GM12801 (cell line): Measurements from ENCODE around the gene MTA3.

Experiments
- CTCF ChIP-seq: IDR thresholded peaks from one replicate; pipeline ENCODE4 v1.5.1; 2011; ENCODE audit warnings: control low read depth; ENCODE audit not compliant: insufficient read length; ENCODE audit errors: extremely low read depth

Gene MTA3

DNA sequence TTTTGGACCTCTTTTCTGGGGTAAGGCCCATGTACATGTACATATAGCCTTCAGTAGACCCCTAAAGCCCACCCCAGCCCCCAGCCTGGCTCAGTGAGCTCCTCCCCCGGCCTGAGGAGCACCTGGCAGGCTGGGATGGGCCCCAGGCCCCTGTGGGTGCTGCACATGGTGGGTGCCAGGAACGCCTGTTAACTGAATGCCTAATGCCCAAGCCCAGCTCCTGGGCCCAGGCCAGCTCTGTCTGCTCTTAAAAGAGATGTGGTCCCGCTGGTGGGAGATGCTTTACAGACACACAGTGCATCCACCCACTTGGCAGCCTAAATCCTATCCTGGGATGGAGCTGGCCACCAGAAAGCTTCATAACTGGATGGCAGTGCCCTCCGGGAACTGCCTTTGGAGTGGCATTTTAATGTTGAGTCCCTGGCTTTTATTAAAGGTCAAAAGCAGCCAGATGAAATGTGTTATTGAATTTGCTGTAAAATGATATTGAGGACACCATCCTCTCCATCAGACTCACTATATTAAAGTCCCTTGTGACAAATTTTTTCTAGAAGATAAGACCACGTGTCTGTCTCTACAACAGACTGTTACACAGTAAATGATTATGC is 203.2 kb downstream of the MTA3 start:
- TF ChIP-seq CTCF: no peak

DNA sequence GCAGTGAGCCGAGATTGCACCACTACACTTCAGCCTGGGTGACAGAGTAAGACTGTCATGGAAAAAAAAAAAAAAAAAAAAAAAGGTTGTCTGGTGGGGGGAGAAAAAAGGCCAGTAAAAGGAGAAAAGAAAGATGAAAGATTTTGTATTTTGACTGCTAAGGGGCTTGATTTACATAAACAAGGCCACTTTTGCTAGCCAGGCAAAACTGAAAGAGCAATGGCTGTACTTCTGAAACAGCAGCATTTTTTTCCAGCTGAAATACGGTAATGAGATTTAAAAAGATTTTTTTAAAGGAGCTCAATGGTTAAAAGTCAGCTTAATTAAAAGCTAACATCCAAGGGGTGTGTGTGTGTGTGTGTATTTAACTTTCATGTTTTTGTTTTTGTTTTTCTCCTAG is 206.8 kb downstream of the MTA3 start:
- no peak for TF ChIP-seq CTCF

DNA sequence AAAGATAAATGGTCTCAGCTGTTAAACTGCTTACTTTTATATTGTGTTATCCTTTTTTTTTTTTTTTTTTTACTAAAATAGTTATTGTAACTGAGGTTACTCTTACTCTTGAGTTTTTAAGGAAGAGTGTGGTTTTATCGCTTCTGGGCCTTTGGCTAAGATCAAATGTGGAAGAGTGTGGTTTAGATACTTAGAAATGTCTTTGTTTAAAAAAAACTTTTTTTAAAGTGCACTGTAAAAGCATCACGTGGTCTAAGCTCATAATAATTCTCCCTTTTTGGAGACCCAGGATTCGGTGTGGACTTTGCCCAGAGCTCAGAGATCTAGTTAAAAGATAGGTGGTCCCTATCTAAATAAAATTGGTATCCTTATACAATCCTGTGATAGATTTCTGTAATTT is 207.4 kb downstream of the MTA3 start:
- TF ChIP-seq CTCF: no peak

DNA sequence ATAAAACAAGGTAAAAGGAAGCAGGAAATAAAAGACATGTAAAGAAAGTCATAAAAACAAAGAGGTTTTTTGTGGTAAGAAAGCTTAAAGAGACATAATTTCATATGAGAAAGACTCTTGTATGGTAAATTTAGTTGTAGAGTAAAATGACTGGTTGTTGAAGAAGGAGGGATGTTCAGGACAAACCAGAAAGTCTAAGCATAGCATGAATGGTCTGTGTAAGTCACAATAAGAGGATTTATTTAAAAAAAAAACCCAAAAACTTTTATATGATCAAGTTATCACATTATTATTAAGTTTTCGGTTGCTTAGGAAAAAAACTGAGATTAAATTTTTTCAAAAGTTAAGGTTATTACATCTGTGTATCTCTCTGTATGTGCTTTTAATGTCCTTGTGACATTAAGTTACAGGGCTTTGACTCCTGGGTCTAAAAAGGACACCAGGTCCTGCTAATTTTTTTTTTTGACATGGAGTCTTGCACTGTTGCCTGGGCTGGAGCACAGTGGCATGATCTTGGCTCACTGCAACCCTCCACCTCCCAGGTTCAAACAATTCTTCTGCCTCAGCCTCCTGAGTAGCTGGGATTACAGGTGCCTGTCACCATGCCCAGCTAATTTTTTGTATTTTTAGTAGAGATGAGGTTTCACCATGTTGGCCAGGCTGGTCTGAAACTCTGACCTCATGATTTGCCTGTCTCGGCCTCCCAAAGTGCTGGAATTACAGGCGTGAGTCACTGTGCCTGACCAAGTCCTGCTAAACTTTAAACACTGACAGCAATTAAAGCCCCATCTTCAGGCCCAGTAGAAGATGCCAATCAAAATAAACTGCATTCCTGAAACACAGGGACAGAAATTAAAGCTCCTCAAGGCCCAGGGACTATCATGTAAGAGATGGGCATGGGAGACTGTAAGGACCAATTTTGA is 209.7 kb downstream of the MTA3 start:
- no peak for TF ChIP-seq CTCF

- TF ChIP-seq CTCF: no peak
Measured at GRCh38 chr2:42781181-42781580, 212.7 kb downstream of the MTA3 start.

- no peak for TF ChIP-seq CTCF
Measured at GRCh38 chr2:42783511-42783910, 215.1 kb downstream of the MTA3 start.

GRCh38 chr2:42784204-42784880 is 215.9 kb downstream of the MTA3 start:
- no peak for TF ChIP-seq CTCF
